GM12878 (cell line): ENCODE results near the gene SH2D3A. TPM values are rescaled to one million over a fixed set of nuclear protein-coding genes. Genes with fewer than 3 reads are reported as not detected.

Experiments
- ATAC-seq: fragments of 200-7000 bp; cut with Tn5 transposase; 3 replicates; pipeline ENCODE4 v1.9.1; 2020; ENCODE audit warnings: mild to moderate bottlenecking, moderate library complexity
- BruUV-seq: library from RNA; stranded (reverse); fragments of 400-500 nt; replicated peaks from 2 replicates; lab custom pipeline; 2021; lab: Mats Ljungman, UMichigan
- CTCF ChIA-PET: fragments of 300-600 bp; sonication (Branson Sonifier 250); formaldehyde crosslinking; extraction: SDS; loops from one replicate; lab custom pipeline; 2021; ENCODE audit warnings: inconsistent platforms; lab: Yijun Ruan, JAX
- POLR2A ChIA-PET: fragments of 350-600 bp; formaldehyde crosslinking; extraction: SDS; loops from one replicate; lab custom pipeline; 2021; ENCODE audit warnings: inconsistent platforms; lab: Charles Lee
- RAD21 ChIA-PET: fragments of 300-600 bp; sonication (Branson Sonifier 250); formaldehyde crosslinking; loops from one replicate; lab custom pipeline; 2023; ENCODE audit warnings: antibody characterized with exemption; ENCODE audit not compliant: unreplicated experiment; lab: Charles Lee
- SMC1A ChIA-PET: fragments of 300-600 bp; sonication (Branson Sonifier 250); formaldehyde crosslinking; loops from one replicate; lab custom pipeline; 2023; ENCODE audit not compliant: unreplicated experiment, uncharacterized antibody; lab: Charles Lee
- DNase-seq: peaks from one replicate; pipeline ENCODE4 v3.0.0-alpha.2; 2011; ENCODE audit warnings: low read depth, low spot score
- FAIRE-seq: peaks from 3 replicates; lab custom pipeline; 2011; peaks lifted over from hg19 to GRCh38; lab: Jason Lieb, UNC
- H2AFZ ChIP-seq: 2 replicates; pipeline ENCODE4 v1.6.0; 2011; ENCODE audit warnings: low read depth, low read length, control low read depth; ENCODE audit not compliant: control insufficient read depth
- H3K27ac ChIP-seq: 2 replicates; pipeline ENCODE4 v1.5.1; 2011; ENCODE audit warnings: control low read depth; ENCODE audit not compliant: control insufficient read depth, insufficient read depth
- H3K27me3 ChIP-seq, 2 experiments: replicated peaks in 1 of 2; 2 replicates each; pipeline versions ENCODE4 v1.6.0 to v1.6.1; 2011; ENCODE audit warnings: low read length in 1 of 2; ENCODE audit not compliant: control insufficient read depth in 2 of 2, insufficient read depth in 2 of 2
- H3K36me3 ChIP-seq, 2 experiments: 2 replicates each; pipeline ENCODE4 v1.5.1; 2011; ENCODE audit warnings: low read length in 1 of 2; ENCODE audit not compliant: control insufficient read depth in 2 of 2, insufficient read depth in 2 of 2
- H3K4me1 ChIP-seq: 2 replicates; pipeline ENCODE4 v1.6.1; 2011; ENCODE audit warnings: mild to moderate bottlenecking, low read length, moderate library complexity, mixed read lengths; ENCODE audit not compliant: control insufficient read depth, insufficient read depth
- H3K4me2 ChIP-seq: 2 replicates; pipeline ENCODE4 v1.6.0; 2011; ENCODE audit warnings: control low read depth; ENCODE audit not compliant: control insufficient read depth, insufficient read depth
- H3K4me3 ChIP-seq: fragments of 200-600 bp; sonication (generic); 2 replicates; pipeline ENCODE4 v1.5.1; 2016
- H3K79me2 ChIP-seq: 2 replicates; pipeline ENCODE4 v1.6.0; 2011; ENCODE audit warnings: low read length; ENCODE audit not compliant: control insufficient read depth, insufficient read depth
- H3K9ac ChIP-seq: 2 replicates; pipeline ENCODE4 v1.8.0; 2011; ENCODE audit warnings: low read length, control low read depth, mixed read lengths; ENCODE audit not compliant: control insufficient read depth, insufficient read depth
- H3K9me3 ChIP-seq: replicated peaks from 3 replicates; pipeline ENCODE4 v1.5.1; 2011; ENCODE audit warnings: mild to moderate bottlenecking, low read length; ENCODE audit not compliant: control insufficient read depth, insufficient read depth
- H4K20me1 ChIP-seq: 2 replicates; pipeline ENCODE4 v1.6.0; 2011; ENCODE audit not compliant: control insufficient read depth, insufficient read depth
- IKZF1 ChIP-seq: fragments of 450-650 bp; conservative IDR thresholded peaks from 2 replicates; pipeline ENCODE4 v1.6.1; 2017; ENCODE audit warnings: antibody characterized with exemption, mild to moderate bottlenecking
- POU2F2 ChIP-seq: IDR thresholded peaks from 3 replicates; pipeline ENCODE4 v1.6.1; 2011; ENCODE audit warnings: low read depth, mild to moderate bottlenecking, low read length, borderline replicate concordance
- SMARCA5 ChIP-seq: fragments of 450-650 bp; IDR thresholded peaks from 2 replicates; pipeline ENCODE4 v1.6.1; 2017; ENCODE audit warnings: mild to moderate bottlenecking
- SPI1 ChIP-seq: IDR thresholded peaks from 2 replicates; pipeline ENCODE4 v1.6.1; 2011; ENCODE audit warnings: low read depth, mild to moderate bottlenecking, low read length, moderate library complexity, borderline replicate concordance; ENCODE audit not compliant: insufficient read depth
- WGBS: methylation state at CpG from one replicate; pipeline ENCODE4 v1.1.6; 2016; ENCODE audit warnings: low lambda C conversion rate; ENCODE audit not compliant: insufficient replicate concordance, insufficient coverage; ENCODE audit errors: missing lambda C conversion rate; 5-methylcytosine and 5-hydroxymethylcytosine counted together
- in situ Hi-C: fragments of 300-500 bp; cut with MboI; formaldehyde crosslinking; loops from 9 replicates; pipeline ENCODE4 v1.14.3; 2018; ENCODE audit warnings: mixed read lengths
- intact Hi-C: fragments of 100-400 bp; cut with micrococcal nuclease; formaldehyde crosslinking; loops from one replicate; pipeline ENCODE4 v1.14.2; 2022; ENCODE audit not compliant: unreplicated experiment
- polyA plus RNA-seq, 11 experiments: library from polyadenylated mRNA; depleted of rRNA in 4 of 11; unstranded in 6 of 11; stranded (reverse) in 5 of 11; fragments of >200 nt; fragmentation: Nextera tagmentation in 4 of 11; fragmentation: Illumina TruSeq in 1 of 11; extraction: Ambion mirVana in 4 of 11; extraction: Trizol in 1 of 11; gene quantifications; 1 replicate in 1 of 11; 2 replicates in 10 of 11; pipeline versions ENCODE4 v1.2.1 to v1.2.3, GENCODE V29; 2011 to 2016; ENCODE audit warnings: inconsistent platforms in 2 of 11, missing spikeins in 2 of 11, low read depth in 1 of 11
- total RNA-seq, 4 experiments: library from RNA; depleted of rRNA in 3 of 4; stranded (reverse); fragments of >200 nt in 3 of 4; fragmentation: Illumina TruSeq in 1 of 4; extraction: Trizol in 1 of 4; gene quantifications; 2 replicates each; pipeline versions ENCODE4 v1.2.1 to v1.2.3, GENCODE V29; 2013 to 2021
- TF ChIP-seq, protein P1 (sequence below): IDR thresholded peaks from 2 replicates; pipeline ENCODE4 v1.6.1; 2011; ENCODE audit warnings: mild to moderate bottlenecking, low read depth, low read length, moderate library complexity; ENCODE audit not compliant: insufficient replicate concordance

The SH2D3A gene
- total and polyA plus RNA-seq, 10 of the 15 experiments (the other 5 are each of a cell fraction or from before 2014, with no cell fraction given) = 0.77 to 24.4 (median 9.5) TPM

DNA sequence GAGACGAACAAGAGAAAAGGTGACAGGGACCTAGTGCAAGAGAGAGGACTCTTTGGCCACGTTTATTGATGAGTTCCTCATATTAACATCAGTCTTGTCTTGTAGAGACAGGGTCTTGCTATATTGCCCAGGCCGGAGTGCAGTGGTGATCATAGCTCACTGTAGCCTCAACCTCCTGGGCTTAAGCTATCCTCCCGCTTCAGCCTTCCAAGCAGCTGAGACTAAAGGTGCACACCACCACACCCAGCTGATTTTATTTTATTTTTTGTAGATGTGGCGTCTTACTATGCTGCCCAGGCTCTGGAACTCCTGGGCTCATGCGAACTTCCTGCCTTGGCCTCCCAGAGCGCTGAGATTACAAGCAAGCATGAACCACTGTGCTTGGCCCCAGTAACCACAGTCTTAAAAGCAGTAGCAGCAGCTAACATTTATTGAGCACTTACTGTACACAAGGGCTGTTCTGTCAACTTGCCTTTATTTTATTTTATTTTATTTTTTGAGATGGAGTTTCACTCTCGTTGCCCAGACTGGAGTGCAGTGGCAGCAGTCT is 1.1 kb upstream of the SH2D3A start:
- H3K4me2 ChIP-seq = peak overlapping the region; percentile 96

More for the DNA sequence above, 1.1 kb upstream of the SH2D3A start:
- ChIA-PET CTCF (interaction anchor here (0.7 to 7.3 kb wide), 12 partner anchors 10 to 577 kb away, joined by 3 to 79 read pairs (median 6); partner anchors contain the start of genes DENND1C and GPR108), POLR2A (interaction anchor here (0.6 to 3.0 kb wide), 9 partner anchors 12 to 870 kb away, joined by 3 to 19 read pairs (median 4); partner anchors contain the start of gene GPR108), SMC1A (interaction anchor here (0.6 to 4.0 kb wide), 15 partner anchors 11 to 718 kb away, joined by 3 to 37 read pairs (median 4); partner anchors contain the start of genes GPR108 and ZNF557), RAD21 (interaction anchor here (0.6 to 8.3 kb wide), 7 partner anchors 30 to 385 kb away, joined by 3 to 98 read pairs (median 8); partner anchors contain the start of gene GPR108)
- Histone ChIP-seq H3K4me3 (peak overlapping the region; percentile 85; the same call in 1 of the 2 replicates), H3K4me1 (peaks cover 23% of the 10 kb centered on the region), H3K79me2 (peaks cover 17% of the 10 kb centered on the region), H3K9me3 (no peaks in the 10 kb centered on the region), H3K9ac (peak overlapping the region; percentile 76), H3K27ac (peak overlapping the region; percentile 83), H3K27me3 (no peaks in the 10 kb centered on the region), H4K20me1 (no peaks in the 10 kb centered on the region), H3K36me3 (no peaks in the 10 kb centered on the region), H2AFZ (peak overlapping the region; percentile 92)
- in situ Hi-C loops (no loop called here), intact Hi-C loops (loop anchor here (2.0 to 5.0 kb wide), 2 partner anchors 176 to 252 kb away; partner anchors contain the start of gene CD70)
- TSS peak; percentile 69 for BruUV-seq
- TF ChIP-seq, protein P1, sequence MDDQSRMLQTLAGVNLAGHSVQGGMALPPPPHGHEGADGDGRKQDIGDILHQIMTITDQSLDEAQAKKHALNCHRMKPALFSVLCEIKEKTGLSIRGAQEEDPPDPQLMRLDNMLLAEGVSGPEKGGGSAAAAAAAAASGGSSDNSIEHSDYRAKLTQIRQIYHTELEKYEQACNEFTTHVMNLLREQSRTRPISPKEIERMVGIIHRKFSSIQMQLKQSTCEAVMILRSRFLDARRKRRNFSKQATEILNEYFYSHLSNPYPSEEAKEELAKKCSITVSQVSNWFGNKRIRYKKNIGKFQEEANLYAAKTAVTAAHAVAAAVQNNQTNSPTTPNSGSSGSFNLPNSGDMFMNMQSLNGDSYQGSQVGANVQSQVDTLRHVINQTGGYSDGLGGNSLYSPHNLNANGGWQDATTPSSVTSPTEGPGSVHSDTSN = no peak
- TF ChIP-seq SPI1 (peak; percentile 12; the same call in 1 of the 2 replicates), IKZF1 (0 out of 2 replicates have a peak, but pooled peaks have one; percentile 38), POU2F2 (no peak), SMARCA5 (peak; percentile 72; the same call in 1 of the 2 replicates)
- FAIRE-seq = peak; percentile 52
- WGBS = 36% methylated on average over 8 of the region's 8 CpGs
- no peak for ATAC-seq
- no peak for DNase-seq
